IPS-18a (cell line): ENCODE results near the gene OSBPL8.

ENCODE experiments used
- H3K27ac ChIP-seq: one replicate; pipeline ENCODE4 v1.5.1; 2013; ENCODE audit warnings: low read length
- H3K27me3 ChIP-seq: one replicate; pipeline ENCODE4 v1.6.1; 2013; ENCODE audit warnings: mild to moderate bottlenecking, low read length; ENCODE audit not compliant: control insufficient read depth, insufficient read depth
- H3K36me3 ChIP-seq: one replicate; pipeline ENCODE4 v1.6.1; 2013; ENCODE audit warnings: low read depth, low read length; ENCODE audit not compliant: control insufficient read depth
- H3K4me1 ChIP-seq: one replicate; pipeline ENCODE4 v1.6.1; 2013; ENCODE audit warnings: low read depth, low read length; ENCODE audit not compliant: control insufficient read depth
- H3K4me3 ChIP-seq: one replicate; pipeline ENCODE4 v1.5.1; 2013; ENCODE audit warnings: low read length
- H3K9ac ChIP-seq: one replicate; pipeline ENCODE4 v1.6.1; 2013; ENCODE audit warnings: mild to moderate bottlenecking, low read length, moderate library complexity
- H3K9me3 ChIP-seq: one replicate; pipeline ENCODE4 v1.6.1; 2013; ENCODE audit warnings: low read depth, low read length; ENCODE audit not compliant: control insufficient read depth

Gene OSBPL8

DNA sequence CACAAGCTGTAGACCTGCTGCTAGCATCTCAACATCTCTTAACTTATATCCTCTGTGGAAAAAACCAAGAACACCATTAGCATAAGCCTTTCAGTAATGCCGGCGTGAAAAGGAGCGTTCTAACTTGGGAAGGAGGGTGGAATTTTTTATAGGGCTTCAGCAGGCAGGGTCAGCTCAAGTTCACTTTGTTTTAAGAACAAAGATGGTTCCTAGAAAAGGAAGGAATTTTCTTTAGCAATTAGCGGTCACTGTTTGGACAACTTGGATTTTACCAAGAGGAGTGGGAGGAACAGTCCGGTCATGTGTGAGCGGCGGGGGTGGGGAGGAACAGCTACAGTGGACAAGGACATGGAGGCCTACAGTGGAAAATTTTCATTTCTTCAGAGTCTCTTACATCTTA, 247.3 kb downstream of the OSBPL8 start:
- Histone ChIP-seq H3K27me3 (no peaks in the 10 kb centered on the region), H3K9ac (no peak overlapping the region), H3K9me3 (no peaks in the 10 kb centered on the region), H3K4me1 (peaks cover 6% of the 10 kb centered on the region), H3K27ac (no peak overlapping the region), H3K4me3 (no peak overlapping the region), H3K36me3 (no peaks in the 10 kb centered on the region)

DNA sequence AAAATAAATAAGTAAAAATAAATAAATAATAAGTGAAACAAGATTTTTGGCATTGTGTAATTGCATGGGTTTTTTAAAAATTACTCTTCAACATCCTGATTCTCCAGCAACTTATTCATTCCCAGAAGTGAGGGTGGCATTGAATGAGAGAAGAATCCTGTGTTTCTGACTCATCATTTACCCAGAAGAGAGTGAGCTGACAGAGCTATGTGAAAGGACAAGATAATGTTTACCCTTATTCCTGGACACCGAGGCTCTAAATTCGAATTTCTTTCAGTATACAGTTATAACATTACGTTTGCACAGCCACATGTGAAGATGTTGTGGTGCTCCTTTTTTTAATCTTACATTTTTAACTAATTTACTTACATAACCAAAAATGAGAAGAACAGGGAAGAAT, 247.8 kb downstream of the OSBPL8 start:
- H3K27ac ChIP-seq = no peak overlapping the region
- H3K4me1 ChIP-seq = peaks cover 6% of the 10 kb centered on the region
- H3K9ac ChIP-seq = no peak overlapping the region
- no peaks in the 10 kb centered on the region for H3K27me3 ChIP-seq
- H3K36me3 ChIP-seq = no peaks in the 10 kb centered on the region
- no peaks in the 10 kb centered on the region for H3K9me3 ChIP-seq
- H3K4me3 ChIP-seq = no peak overlapping the region

DNA sequence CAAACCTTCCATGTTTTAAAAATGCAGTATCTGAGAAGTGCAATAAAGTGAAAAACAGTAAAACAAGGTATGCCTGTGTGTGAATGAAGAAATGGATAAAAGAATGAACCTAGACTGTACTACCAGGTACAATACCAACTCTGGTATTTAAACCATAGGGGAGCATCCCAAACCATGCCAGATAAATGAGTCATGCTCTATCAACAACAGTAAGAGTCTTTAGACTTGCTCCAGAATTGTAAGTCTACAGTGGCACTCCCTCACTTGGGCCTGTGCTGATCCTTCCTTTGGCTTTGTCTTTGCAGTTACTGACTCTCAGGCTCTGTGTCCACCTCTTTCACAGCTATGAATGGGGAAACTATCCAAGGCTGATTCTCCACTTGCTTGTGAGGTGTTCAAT, 249.5 kb downstream of the OSBPL8 start:
- Histone ChIP-seq H3K4me1 (peaks cover 6% of the 10 kb centered on the region), H3K36me3 (no peaks in the 10 kb centered on the region), H3K4me3 (no peak overlapping the region), H3K27ac (no peak overlapping the region), H3K9me3 (no peaks in the 10 kb centered on the region), H3K9ac (no peak overlapping the region), H3K27me3 (no peaks in the 10 kb centered on the region)

DNA sequence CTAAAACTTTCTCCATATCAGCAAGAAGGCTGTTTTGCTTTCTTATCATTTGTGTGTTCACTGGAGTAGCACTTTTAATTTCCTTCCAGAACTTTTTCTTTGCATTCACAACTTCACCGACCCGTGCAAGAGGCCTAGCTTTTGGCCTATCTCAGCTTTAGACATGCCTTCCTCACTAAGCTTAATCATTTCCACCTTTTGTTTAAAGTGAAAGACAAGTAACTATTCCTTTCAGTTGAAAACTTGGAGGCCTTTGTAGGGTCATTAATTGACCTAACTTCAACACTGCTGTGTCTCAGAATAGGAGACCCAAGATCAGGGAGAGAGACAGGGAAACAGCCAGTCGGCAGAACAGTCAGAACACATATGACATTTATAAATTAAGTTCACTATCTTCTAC, 250.7 kb downstream of the OSBPL8 start:
- Histone ChIP-seq H3K9ac (no peak overlapping the region), H3K36me3 (no peaks in the 10 kb centered on the region), H3K4me1 (peaks cover 6% of the 10 kb centered on the region), H3K4me3 (no peak overlapping the region), H3K9me3 (no peaks in the 10 kb centered on the region), H3K27me3 (no peaks in the 10 kb centered on the region), H3K27ac (no peak overlapping the region)

DNA sequence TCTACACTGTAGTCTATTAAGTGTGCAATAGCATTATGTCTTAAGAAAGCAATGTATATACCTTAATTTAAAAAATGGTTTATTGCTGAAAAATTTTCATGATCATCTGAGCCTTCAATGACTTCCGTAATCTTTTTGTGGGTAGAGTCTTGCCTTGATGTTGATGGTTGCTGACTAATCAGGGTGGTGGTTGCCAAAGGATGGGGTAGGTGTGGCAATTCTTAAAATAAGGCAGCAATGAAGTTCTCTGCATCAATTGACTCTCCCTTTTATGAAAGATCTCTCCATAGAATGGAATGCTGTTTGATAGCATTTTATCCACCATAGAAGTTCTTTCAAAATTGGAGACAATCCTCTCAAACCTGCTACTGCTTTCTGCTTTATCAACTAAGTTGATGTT, 252.5 kb downstream of the OSBPL8 start:
- H3K36me3 ChIP-seq = no peaks in the 10 kb centered on the region
- no peaks in the 10 kb centered on the region for H3K9me3 ChIP-seq
- no peaks in the 10 kb centered on the region for H3K27me3 ChIP-seq
- no peak overlapping the region for H3K27ac ChIP-seq
- peaks cover under 1% of the 10 kb centered on the region for H3K4me1 ChIP-seq
- H3K9ac ChIP-seq = no peak overlapping the region
- H3K4me3 ChIP-seq = no peak overlapping the region

DNA sequence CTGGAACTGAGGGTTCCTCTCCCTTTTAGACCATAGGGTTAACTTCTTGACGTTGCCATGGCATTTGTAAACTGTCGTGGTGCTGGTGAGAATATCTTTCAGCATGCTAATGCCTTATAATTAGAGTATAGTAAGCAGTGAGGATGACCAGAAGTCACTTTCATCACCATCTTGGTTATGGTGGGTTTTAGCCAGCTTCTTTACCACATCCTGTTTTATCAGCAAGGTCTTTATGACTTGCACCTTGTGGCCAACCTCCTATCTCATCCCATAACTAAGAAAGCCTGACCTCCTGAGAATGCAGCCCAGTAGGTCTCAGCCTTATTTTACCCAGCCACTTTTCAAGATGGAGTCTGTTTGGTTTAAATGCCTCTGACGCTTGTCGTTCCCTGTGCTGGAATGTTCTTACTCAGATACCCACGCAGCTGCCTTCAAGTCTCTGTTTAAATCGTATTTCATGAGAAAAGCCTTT, 255.5 kb downstream of the OSBPL8 start:
- no peak overlapping the region for H3K9ac ChIP-seq
- peaks cover 4% of the 10 kb centered on the region for H3K4me1 ChIP-seq
- no peak overlapping the region for H3K27ac ChIP-seq
- no peak overlapping the region for H3K4me3 ChIP-seq
- no peaks in the 10 kb centered on the region for H3K9me3 ChIP-seq
- H3K27me3 ChIP-seq = no peaks in the 10 kb centered on the region
- H3K36me3 ChIP-seq = no peaks in the 10 kb centered on the region

DNA sequence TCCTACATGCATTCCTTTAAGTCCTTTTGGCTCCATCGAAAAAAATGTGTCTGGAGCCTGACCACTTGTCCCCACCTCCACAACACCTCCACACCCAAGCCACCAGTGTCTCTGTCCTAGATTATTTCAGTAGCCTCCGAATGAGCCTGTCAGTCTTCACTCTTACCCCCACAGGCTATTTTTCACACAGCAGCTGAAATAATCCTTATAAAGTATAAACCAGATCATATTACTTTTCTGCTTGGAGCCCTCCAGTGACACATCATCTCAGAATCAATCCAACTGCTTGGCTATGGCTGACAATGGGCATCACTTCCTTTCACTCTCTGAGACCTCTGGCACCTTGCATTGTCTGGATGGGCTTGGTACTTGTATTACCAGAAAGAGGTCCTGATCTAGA, 256.2 kb downstream of the OSBPL8 start:
- Histone ChIP-seq H3K27ac (no peak overlapping the region), H3K9me3 (no peaks in the 10 kb centered on the region), H3K9ac (no peak overlapping the region), H3K4me3 (no peak overlapping the region), H3K36me3 (no peaks in the 10 kb centered on the region), H3K27me3 (no peaks in the 10 kb centered on the region), H3K4me1 (peaks cover 4% of the 10 kb centered on the region)
